ENCODE results near the gene E2F2.
"Not testable (repeated sequence)": the region's sequence is repeated elsewhere in the genome, so short reads cannot be mapped to it uniquely, and the experiment has no call there.

The E2F2 gene

GRCh38 chr1:23505851-23506250 is 25.2 kb downstream of the E2F2 start:
- Mint-ChIP-seq H3K9me3 (no peaks in the 10 kb centered on the region), H3K36me3 (ENCODE audit: low read depth) (peaks cover 37% of the 10 kb centered on the region), H3K4me3 (no peak overlapping the region), H3K4me1 (ENCODE audit: low read depth) (no peaks in the 10 kb centered on the region), H3K27ac (no peak overlapping the region), H3K27me3 (ENCODE audit: low read depth) (peaks cover 2% of the 10 kb centered on the region)
- no peak for DNase-seq (ENCODE audit: low spot score)

GRCh38 chr1:23504156-23504555 is 26.9 kb downstream of the E2F2 start:
- not testable (repeated sequence) for DNase-seq (ENCODE audit: low spot score); H3K9me3 Mint-ChIP-seq; H3K27ac Mint-ChIP-seq; H3K4me1 Mint-ChIP-seq (ENCODE audit: low read depth); H3K4me3 Mint-ChIP-seq; H3K27me3 Mint-ChIP-seq (ENCODE audit: low read depth)
- H3K36me3 Mint-ChIP-seq (ENCODE audit: low read depth), result peaks cover 22% of the 10 kb centered on the region

DNA sequence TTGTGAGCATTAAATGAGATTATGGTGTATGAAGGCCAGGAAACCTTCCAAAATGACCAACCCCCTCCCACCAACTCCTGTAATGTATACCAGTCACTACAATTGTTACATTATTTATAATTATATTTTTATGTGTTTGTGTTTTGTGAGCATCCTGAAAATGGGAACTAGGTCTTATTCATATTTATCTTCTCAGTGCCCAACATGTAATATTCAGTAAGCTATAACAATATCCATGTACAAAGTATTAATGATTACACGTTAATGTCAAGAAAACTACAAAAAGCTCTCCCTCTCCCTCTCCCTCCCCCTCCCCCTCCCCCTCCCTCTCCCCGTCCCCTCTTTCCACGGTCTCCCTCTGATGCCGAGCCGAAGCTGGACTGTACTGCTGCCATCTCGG is 28.1 kb downstream of the E2F2 start:
- Mint-ChIP-seq H3K27me3 (ENCODE audit: low read depth) (peaks cover 2% of the 10 kb centered on the region), H3K9me3 (no peaks in the 10 kb centered on the region), H3K4me3 (no peak overlapping the region), H3K36me3 (ENCODE audit: low read depth) (peaks cover 14% of the 10 kb centered on the region), H3K4me1 (ENCODE audit: low read depth) (no peaks in the 10 kb centered on the region), H3K27ac (no peak overlapping the region)
- no peak for DNase-seq (ENCODE audit: low spot score)

- peaks cover 5% of the 10 kb centered on the region for H3K27me3 Mint-ChIP-seq (ENCODE audit: low read depth)
- H3K4me3 Mint-ChIP-seq, result no peak overlapping the region
- H3K4me1 Mint-ChIP-seq (ENCODE audit: low read depth), result peaks cover 3% of the 10 kb centered on the region
- H3K27ac Mint-ChIP-seq, result no peak overlapping the region
- H3K9me3 Mint-ChIP-seq, result no peaks in the 10 kb centered on the region
- no peak for DNase-seq (ENCODE audit: low spot score)
- H3K36me3 Mint-ChIP-seq (ENCODE audit: low read depth), result peaks cover 4% of the 10 kb centered on the region
These were observed 30.6 kb downstream of the E2F2 start for GRCh38 chr1:23500466-23500865.

DNA sequence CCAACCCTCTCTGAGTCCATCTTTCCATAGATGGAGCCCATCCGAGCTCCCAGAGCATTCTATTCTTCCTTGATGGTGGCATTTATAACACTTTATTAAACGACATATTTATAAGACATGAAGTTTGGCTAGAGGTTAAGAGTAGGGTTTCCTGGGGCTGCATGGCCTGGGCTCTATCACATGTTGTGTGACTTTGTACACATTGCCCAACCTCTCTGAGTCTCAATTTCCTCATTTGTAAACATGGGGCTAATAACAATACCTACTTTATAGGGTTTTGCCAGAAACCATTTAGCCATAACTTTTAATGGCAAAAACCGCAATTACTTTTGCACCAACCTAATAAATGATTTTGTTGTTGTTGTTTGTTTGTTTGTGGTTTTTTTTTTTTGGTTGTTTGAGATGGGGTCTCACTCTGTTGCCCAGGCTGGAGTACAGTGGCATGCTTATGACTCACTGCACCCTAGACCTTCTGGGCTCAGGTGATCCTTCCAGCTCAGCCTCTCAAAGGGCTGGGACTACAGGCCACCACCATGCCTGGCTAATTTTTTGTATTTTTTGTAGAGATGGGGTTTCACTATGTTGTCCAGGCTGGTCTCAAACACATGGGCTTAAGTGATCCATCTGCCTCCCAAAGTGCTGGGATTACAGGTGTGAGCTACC is 33.1 kb downstream of the E2F2 start:
- Mint-ChIP-seq H3K27me3 (ENCODE audit: low read depth) (peaks cover 11% of the 10 kb centered on the region), H3K27ac (no peak overlapping the region), H3K4me3 (no peak overlapping the region)

GRCh38 chr1:23496490-23497181 is 34.4 kb downstream of the E2F2 start:
- Mint-ChIP-seq H3K9me3 (no peaks in the 10 kb centered on the region), H3K4me1 (ENCODE audit: low read depth) (peaks cover 3% of the 10 kb centered on the region), H3K4me3 (no peak overlapping the region), H3K36me3 (ENCODE audit: low read depth) (no peaks in the 10 kb centered on the region), H3K27ac (no peak overlapping the region), H3K27me3 (ENCODE audit: low read depth) (peaks cover 16% of the 10 kb centered on the region)
- no peak for DNase-seq (ENCODE audit: low spot score)

More for the DNA sequence above, 33.1 kb downstream of the E2F2 start:
- Mint-ChIP-seq H3K36me3 (ENCODE audit: low read depth) (no peaks in the 10 kb centered on the region), H3K9me3 (no peaks in the 10 kb centered on the region), H3K4me1 (ENCODE audit: low read depth) (peaks cover 3% of the 10 kb centered on the region)
- DNase-seq (ENCODE audit: low spot score), result no peak

DNA sequence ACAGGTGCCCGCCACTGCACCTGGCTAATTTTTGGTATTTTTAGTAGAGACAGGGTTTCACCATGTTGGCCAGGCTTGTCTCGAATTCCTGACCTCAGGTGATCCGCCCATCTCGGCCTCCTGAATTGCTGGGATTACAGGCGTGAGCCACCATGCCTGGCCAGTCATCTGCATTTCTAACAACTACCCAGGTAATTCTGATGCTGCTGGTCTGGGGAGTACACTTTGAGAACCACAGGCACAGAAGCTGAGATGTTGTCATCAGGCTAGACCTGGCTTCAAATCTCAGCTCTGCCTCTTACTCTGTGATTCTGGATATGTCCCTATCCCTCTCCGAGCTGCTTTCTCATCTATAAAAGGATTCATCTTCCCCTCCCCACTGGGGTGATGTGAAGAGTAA is 36.2 kb downstream of the E2F2 start:
- peaks cover 27% of the 10 kb centered on the region for H3K27me3 Mint-ChIP-seq (ENCODE audit: low read depth)
- H3K4me1 Mint-ChIP-seq (ENCODE audit: low read depth); H3K4me3 Mint-ChIP-seq; DNase-seq (ENCODE audit: low spot score); H3K27ac Mint-ChIP-seq; H3K9me3 Mint-ChIP-seq; H3K36me3 Mint-ChIP-seq (ENCODE audit: low read depth): not testable (repeated sequence)

GRCh38 chr1:23492776-23493175 is 38.3 kb downstream of the E2F2 start:
- H3K4me1 Mint-ChIP-seq (ENCODE audit: low read depth); H3K36me3 Mint-ChIP-seq (ENCODE audit: low read depth); H3K9me3 Mint-ChIP-seq; H3K27ac Mint-ChIP-seq; H3K4me3 Mint-ChIP-seq; DNase-seq (ENCODE audit: low spot score): not testable (repeated sequence)
- H3K27me3 Mint-ChIP-seq (ENCODE audit: low read depth), result peaks cover 37% of the 10 kb centered on the region

GRCh38 chr1:23492132-23492720 is 38.8 kb downstream of the E2F2 start:
- Mint-ChIP-seq H3K9me3 (no peaks in the 10 kb centered on the region), H3K4me1 (ENCODE audit: low read depth) (no peaks in the 10 kb centered on the region), H3K36me3 (ENCODE audit: low read depth) (no peaks in the 10 kb centered on the region), H3K27ac (no peak overlapping the region), H3K4me3 (no peak overlapping the region), H3K27me3 (ENCODE audit: low read depth) (peaks cover 39% of the 10 kb centered on the region)
- no peak for DNase-seq (ENCODE audit: low spot score)

DNA sequence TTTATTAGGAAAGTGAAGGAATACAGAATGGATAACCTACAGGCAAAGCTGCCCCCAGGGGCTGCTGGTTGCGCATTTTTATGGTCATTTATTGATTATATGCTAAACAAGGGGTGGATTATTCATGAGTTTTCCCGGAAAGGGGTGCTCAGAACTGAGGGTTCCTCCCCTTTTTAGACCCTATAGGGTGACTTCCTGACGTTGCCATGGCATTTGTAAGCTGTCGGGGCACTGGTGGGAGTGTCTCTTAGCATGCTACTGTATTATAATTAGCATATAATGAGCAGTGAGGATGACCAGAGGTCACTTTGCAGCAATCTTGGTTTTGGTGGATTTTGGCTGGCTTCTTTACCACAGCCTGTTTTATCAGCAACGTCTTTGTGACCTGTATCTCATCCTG is 41.2 kb downstream of the E2F2 start:
- Mint-ChIP-seq H3K27me3 (ENCODE audit: low read depth) (peaks cover 51% of the 10 kb centered on the region), H3K9me3 (no peaks in the 10 kb centered on the region), H3K4me3 (no peak overlapping the region), H3K36me3 (ENCODE audit: low read depth) (no peaks in the 10 kb centered on the region), H3K27ac (no peak overlapping the region), H3K4me1 (ENCODE audit: low read depth) (peaks cover 3% of the 10 kb centered on the region)
- no peak for DNase-seq (ENCODE audit: low spot score)

DNA sequence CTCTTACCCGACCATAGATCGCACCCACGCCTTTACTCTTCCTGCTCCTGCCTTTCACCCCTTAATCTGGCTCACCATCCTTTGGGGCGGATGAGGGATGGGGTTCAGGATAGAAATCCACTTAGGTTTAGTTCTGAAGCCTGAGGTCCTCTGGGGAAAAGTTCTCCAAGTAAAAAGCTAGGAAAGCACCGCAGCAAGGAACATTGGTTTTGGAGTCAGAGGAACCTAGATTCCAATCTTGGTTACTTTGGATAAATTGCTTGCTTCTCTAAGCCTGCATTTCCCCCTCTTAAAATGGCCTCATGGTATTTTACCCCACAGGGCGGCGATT is 46.1 kb downstream of the E2F2 start:
- H3K9me3 Mint-ChIP-seq, result no peaks in the 10 kb centered on the region
- peaks cover 69% of the 10 kb centered on the region for H3K27me3 Mint-ChIP-seq (ENCODE audit: low read depth)
- H3K27ac Mint-ChIP-seq, result no peak overlapping the region
- no peak for DNase-seq (ENCODE audit: low spot score)
- peak overlapping the region; percentile 91 for H3K4me3 Mint-ChIP-seq
- H3K36me3 Mint-ChIP-seq (ENCODE audit: low read depth), result no peaks in the 10 kb centered on the region
- peaks cover 16% of the 10 kb centered on the region for H3K4me1 Mint-ChIP-seq (ENCODE audit: low read depth)

- peak overlapping the region; percentile 87 for H3K27ac Mint-ChIP-seq
- DNase-seq (ENCODE audit: low spot score), result peak; percentile 80
- peaks cover 16% of the 10 kb centered on the region for H3K4me1 Mint-ChIP-seq (ENCODE audit: low read depth)
- no peaks in the 10 kb centered on the region for H3K9me3 Mint-ChIP-seq
- no peaks in the 10 kb centered on the region for H3K36me3 Mint-ChIP-seq (ENCODE audit: low read depth)
- H3K4me3 Mint-ChIP-seq, result peak overlapping the region; percentile 91
- peaks cover 67% of the 10 kb centered on the region for H3K27me3 Mint-ChIP-seq (ENCODE audit: low read depth)
These were observed 46.6 kb downstream of the E2F2 start for GRCh38 chr1:23484253-23485001.

DNA sequence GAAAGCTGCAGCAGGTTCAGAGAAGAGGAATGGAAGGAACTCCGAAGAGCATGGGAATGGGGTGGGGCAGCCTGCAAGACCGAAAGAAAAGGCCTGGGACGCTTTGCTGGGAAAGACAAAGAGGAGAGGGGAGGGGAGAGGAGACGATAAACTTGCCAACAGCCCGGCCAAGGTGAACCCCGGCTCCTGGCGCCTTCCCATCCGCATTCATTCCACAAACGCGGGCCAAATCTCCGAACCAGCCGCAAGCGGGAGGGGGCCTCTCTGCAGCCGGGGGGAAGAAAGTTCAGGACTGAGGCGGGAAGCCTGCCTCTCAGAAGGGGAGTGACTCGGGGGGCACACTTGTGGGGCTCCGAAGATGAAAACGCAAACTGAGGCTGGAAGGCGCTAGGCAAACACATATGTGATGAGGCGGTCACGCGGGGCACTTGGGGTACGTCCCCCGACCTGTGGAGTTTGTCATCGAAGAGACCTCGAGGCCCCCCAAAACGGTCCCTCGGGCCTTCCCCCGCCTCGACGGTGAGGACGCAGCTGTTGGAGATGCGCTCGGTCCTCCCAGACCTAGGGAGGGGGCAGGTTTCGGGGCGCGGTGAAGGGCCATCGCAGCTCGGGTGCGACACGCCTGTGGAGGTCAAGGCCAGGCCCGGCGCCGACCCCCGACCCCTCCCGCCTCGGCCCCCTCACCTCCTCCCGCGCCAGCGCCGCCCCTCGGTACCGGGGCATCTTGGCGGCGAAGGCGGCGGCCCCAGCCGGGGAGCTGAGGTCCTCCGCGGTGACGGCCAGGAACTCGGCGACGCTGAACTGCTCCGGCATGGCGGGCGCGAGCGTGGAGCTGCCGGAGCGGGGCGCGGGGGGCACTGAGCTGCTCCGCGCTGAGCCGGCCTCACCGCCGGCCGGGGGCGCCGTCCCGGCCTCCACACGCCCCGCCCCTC is 47.4 kb downstream of the E2F2 start, which contains the start of gene ASAP3:
Gene ASAP3, minus strand, starts transcription at position 859 of the 932 bp plus-strand sequence. Its CDS starts 46 bp downstream, at position 813.
- Mint-ChIP-seq H3K27ac (peak within 1 kb of the TSS; percentile 87), H3K27me3 (ENCODE audit: low read depth) (peaks cover 66% of the 10 kb centered on the region), H3K36me3 (ENCODE audit: low read depth) (no peaks in the 10 kb centered on the region), H3K4me3 (peak within 1 kb of the TSS; percentile 91), H3K4me1 (ENCODE audit: low read depth) (peaks cover 16% of the 10 kb centered on the region), H3K9me3 (no peaks in the 10 kb centered on the region)
- DNase-seq (ENCODE audit: low spot score), result no peak
